Measurements from ENCODE around the gene MTHFR. TPM values are rescaled to one million over a fixed set of nuclear protein-coding genes. Genes with fewer than 3 reads are reported as not detected.

Gene MTHFR
- total and polyA plus RNA-seq, 2 of the 8 experiments (the other 6 are each of a cell fraction or from before 2014, with no cell fraction given) = 8.7 to 18.5 TPM

DNA sequence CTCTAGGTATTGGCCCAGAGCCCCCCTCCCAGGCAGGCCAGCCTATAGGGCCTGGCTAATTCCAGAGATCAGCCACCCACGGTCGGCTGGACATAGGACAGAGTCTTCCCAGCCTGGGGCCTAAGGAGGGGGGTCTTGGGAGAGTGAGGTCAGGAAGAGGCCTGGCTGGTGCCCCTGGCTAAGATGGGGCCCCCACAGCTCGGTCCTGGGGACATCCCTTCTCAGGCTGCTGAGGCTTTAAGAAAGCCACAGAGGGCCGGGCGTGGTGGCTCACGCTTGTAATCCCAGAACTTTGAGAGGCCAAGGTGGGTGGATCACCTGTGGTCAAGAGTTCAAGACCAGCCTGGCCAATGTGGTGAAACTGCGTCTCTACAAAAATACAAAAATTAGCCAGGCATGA, 41.2 kb downstream of the MTHFR start (continued):
- TF ChIP-seq JUN (IDR thresholded peaks at IDR 0.05; ENCODE audit: low read depth, low read length) (no peak), CHD2 (IDR thresholded peaks at IDR 0.05; ENCODE audit: low read length) (no peak), SP1 (IDR thresholded peaks at IDR 0.05; ENCODE audit: low read depth, low read length) (no peak), BCL11A (IDR thresholded peaks at IDR 0.05; ENCODE audit: low read depth in 2 of 2, low read length in 2 of 2) (no peak), TEAD4 (IDR thresholded peaks at IDR 0.05; ENCODE audit: low read depth, low read length) (no peak), ZNF274 (IDR thresholded peaks at IDR 0.05; ENCODE audit: borderline replicate concordance, extremely low read depth, low read length) (no peak), E2F6 (IDR thresholded peaks at IDR 0.05) (no peak), TBP (IDR thresholded peaks at IDR 0.05; ENCODE audit: low read depth, low read length) (no peak)

Data from H1 (cell line).